ENCODE data around the gene PRKRA. TPM values are rescaled to one million over a fixed set of nuclear protein-coding genes. Genes with fewer than 3 reads are reported as not detected.

The PRKRA gene
- total and polyA plus RNA-seq, 2 of the 13 experiments (the other 11 are each of a cell fraction or from before 2014, with no cell fraction given), result 53.1 to 74.7 TPM

- TF ChIP-seq LRRFIP1 (CRISPR knock-in tag; conservative IDR thresholded peaks at IDR 0.05) (no peak), MNT (IDR thresholded peaks at IDR 0.05) (peak; percentile 39), ZNF12 (CRISPR knock-in tag; IDR thresholded peaks at IDR 0.05) (peak; percentile 80), AGO1 (IDR thresholded peaks at IDR 0.05; ENCODE audit: low read depth, low read length, poor library complexity, severe bottlenecking) (no peak), KDM3A (CRISPR knock-in tag; IDR thresholded peaks at IDR 0.05; ENCODE audit: low read depth) (peak; percentile 65; the same call in 1 of the 2 replicates), ZNF326 (CRISPR knock-in tag; IDR thresholded peaks at IDR 0.05; ENCODE audit: borderline replicate concordance) (no peak), ZNF224 (CRISPR knock-in tag; IDR thresholded peaks at IDR 0.05) (no peak; the same call in 1 of the 2 replicates), ATF1 (CRISPR knock-in tag; IDR thresholded peaks at IDR 0.05) (no peak), ZBTB37 (CRISPR knock-in tag; IDR thresholded peaks at IDR 0.05) (no peak), ZNF3 (CRISPR knock-in tag; IDR thresholded peaks at IDR 0.05) (no peak), U2AF1 (optimal IDR thresholded peaks at IDR 0.05; ENCODE audit: low read depth, low read length) (no peak), E2F1 (CRISPR knock-in tag; IDR thresholded peaks at IDR 0.05) (peak; percentile 43), ZBED4 (CRISPR knock-in tag; IDR thresholded peaks at IDR 0.05; ENCODE audit: borderline replicate concordance) (peak; percentile 95), SSRP1 (CRISPR knock-in tag; IDR thresholded peaks at IDR 0.05) (peak; percentile 87), ZNF451 (CRISPR knock-in tag; IDR thresholded peaks at IDR 0.05) (peak; percentile 92; the same call in 1 of the 2 replicates), AHR (CRISPR knock-in tag; IDR thresholded peaks at IDR 0.05) (0 out of 2 replicates have a peak, but pooled peaks have one; percentile 33), TERF1 (CRISPR knock-in tag; IDR thresholded peaks at IDR 0.05) (peak; percentile 87; the same call in 1 of the 2 replicates)
Measured at GRCh38 chr2:178450774-178451525, at the start of gene PRKRA, which contains the start of gene PJVK (continued).
